ENCODE measurements around the gene CYB561D1.

Gene CYB561D1

DNA sequence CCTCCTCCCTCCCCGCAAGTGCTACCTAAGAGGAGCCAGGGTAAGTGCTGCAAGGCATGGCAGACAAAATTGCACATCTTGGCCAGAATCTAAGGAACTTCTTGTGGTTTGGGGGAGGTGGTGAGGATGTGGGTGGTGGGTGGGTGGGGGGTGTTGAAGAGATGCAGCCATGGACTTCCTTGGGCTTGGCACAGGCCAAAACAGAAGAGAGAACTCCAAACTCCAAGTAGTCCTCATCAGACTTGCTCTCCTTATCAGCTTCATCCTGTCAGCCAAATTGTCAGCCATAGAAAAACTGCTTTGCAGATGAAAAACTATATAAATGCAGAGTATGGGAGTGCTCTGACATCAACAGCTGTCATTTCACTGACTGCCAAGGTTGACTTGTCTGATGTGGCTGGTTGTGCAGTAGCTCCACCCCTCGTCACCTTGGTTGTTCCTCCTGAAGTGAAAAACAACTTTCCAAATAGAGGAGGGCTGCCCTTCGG, 8.5 kb downstream of the CYB561D1 start:
- no peak for DNase-seq

DNA sequence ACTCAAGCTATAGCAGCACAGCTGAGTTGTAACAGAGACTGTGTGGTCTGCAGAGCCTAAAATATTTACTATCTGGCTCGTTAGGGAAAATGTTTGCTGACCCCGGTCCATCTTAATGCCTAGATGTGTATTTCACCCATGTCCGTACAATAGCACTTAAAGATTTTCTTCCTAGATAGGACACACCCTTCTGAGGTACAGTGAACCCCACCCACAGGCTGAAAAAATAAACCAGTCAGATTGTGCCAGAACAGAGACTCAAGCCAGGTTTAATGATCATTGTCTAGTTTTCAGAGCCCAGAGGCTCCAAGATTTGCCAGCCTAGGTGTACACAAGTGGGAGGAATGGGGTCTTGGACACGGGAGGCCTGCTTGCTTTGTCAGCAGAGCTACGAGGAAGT, 10.0 kb downstream of the CYB561D1 start:
- DNase-seq: no peak

DNA sequence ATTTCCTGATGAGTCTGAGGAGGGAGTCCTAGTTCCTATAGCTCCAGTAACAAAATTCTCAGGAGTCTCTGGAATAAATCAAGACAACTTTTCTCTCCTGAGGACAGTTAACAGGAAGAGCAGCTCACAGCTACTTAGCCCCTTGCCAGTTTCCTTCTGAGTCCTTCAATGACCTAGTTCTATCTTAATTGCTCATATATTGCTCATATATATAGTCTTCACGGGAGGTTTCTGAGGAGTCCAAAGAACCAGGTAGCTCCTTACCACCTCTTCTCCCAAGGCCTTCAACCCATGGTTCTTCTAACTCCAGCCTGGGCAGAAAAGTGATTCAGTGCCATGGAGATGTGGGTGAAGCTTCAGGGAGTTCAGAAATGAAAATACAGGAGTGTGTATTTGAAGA, 11.1 kb downstream of the CYB561D1 start:
- no peak for DNase-seq

DNA sequence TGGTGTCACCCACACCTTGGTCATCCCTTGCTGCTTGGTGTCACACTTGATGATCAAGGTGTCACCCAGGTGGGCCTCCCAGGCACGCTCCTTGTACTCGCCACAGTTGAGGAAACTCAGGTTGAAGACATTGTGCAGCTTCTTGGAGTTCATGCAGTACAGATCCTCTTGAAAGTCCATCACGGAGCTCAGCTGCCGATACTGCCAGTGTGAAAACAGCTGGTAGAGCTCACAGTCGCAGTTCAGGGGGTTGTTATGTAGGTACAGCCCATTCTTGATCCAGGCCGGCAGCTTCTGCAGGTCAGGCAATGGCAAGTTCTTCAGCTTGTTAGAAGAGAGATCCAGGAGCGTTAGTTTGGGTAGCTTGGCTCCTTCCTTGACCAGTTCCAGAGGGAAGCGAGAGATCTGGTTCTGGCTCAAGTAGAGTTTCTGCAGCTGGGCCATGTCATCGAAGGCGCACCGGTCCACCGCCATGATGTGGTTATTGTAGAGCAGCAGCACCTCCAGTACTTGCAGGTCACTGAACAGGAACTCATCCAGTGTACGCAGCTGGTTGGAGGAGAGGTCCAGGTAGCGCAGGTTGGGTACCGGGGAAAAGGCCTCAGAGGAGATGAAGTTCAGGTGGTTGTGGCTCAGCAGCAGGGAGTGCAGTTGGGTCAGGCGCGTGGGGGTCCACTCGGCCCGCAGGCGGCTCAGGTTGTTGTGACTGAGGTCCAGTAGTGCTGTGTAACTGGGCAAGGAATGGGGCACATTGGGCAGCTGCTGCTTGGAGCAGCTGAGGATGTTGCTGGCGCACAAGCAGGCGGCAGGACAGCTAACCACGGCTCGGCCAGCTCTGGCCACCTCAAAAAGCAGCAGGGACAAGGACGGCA, 14.3 kb downstream of the CYB561D1 start:
- DNase-seq: no peak

DNA sequence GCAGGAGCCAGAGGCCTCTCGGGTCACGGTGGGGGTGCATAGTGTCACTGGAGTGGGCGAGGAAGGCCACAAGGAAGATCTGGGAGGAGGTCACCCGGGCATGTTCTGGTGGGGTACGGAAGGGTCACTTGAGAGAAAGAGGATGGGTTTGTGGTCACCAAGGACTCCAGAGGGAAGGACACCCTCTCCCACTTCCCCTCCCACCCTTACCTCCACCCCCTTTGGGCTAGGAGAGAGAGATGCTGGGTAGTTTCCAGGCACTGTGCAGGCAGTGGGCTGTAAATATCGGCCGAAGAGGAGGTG, 14.9 kb downstream of the CYB561D1 start:
- no peak for DNase-seq

DNA sequence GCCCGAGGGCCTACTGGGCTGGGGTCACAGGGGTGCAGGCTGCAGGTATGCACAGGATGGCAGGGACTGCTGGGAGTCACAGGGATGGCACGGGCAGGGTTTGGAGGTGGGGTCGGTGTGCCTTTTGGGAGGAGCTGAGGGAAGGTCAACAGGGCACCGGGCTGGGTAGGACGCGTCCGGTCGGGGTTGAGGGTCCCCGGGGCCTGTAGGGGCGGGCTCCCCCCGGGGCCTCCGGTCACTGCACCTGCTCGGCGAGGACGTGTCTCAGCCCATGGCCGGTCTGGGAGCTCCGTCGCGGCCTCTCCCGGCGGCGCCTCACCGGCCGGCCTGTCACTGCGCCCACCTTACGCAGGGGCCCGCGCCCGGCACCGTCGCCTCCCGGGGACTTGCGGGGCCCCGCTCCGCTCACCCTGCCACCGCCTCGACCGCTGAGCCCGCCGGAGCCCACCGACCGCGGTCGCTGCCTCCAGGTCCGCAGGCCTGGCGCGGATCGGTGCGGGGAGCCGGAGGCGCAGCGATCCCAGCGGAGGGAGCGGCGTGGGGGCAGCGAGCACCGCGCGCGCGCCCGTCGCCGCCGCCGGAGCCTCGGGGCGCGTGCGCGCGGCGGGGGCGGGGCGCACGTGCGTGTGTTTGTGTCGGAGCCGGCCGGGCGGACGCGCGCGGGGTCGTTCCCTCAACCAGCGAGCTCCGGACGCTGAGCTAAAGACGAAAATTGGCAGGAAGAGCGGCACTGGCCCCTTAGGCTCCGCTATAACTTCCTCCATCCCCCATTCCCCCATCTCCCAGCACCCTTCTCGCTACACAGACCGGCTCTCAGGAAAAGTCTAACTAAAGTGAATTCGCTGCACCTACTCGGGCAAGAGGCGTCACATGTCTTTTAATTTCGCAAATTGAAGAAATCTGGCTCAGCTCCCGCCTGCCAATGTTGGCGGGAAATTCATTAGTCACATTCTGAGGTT, 15.6 kb downstream of the CYB561D1 start, which contains the start of gene AMIGO1:
TSS of gene AMIGO1 (minus strand) at position 552 of the 959 bp plus-strand sequence. CDS start 815 bp downstream, outside the sequence.
- DNase-seq: peak; percentile 43

DNA sequence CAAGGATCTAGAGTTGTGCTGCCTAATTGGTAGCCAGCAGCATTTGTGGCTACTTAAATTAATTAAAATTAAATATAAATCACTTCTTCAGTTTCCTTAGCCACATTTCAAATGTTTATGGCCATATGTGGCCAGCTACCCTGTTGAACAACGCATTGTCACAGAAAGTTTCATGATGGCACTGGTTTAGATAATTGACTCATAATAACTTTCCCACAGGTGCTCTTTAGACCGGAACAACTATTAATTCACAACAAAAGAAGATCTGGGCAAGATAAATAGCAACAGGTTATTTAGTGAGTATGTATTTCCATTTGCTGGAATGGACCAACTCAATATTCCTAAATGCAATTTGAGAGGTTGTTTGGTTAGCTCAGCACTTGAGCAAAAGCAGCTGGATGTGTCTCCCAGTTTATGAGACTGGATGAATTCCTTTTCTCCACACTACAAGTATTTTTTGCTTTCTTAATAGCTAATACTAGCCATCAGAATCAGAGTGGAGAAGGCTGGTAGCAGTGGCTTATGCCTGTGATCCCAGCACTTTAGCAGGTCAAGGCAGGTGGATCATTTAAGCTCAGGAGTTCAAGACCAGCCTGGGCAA, 19.3 kb downstream of the CYB561D1 start:
- no peak for DNase-seq

DNA sequence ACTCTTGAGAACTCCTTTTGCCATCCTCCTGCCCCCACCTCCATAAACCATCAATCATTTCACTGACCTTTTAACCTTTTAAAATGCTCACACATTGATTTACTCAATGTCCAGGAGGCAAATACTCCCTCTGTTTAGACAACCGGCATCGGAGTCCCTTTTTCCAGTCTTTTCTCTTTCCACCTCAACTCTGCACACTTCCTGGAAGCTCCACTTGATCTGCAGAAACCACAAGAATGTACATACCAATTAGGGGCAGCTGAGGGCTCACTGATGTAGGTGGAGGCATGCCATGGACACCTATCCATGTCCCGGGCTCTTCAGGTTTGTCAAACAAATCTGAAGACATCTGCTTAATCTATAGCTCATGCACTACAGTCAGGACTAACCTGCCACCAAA, 21.0 kb downstream of the CYB561D1 start:
- no peak for DNase-seq

DNA sequence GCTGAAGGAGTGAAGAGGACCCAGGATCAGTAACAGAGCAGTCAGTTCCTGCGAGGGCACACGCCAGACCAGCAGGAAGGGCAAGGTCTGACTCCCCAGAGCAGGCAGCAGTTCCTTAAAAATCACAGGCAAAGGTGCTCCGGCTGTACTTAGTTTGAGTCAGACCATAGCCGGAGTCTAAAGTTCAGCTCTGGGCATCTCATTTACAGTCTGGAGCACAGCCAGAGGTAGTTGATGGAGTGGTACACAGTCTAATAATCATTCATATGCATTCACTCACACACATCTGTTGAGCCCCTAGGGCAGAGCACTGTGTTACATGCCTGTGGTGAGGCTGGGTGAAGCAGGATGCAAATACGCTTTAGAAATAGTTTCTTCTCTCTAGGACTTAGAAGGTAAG, 23.0 kb downstream of the CYB561D1 start:
- no peak for DNase-seq

DNA sequence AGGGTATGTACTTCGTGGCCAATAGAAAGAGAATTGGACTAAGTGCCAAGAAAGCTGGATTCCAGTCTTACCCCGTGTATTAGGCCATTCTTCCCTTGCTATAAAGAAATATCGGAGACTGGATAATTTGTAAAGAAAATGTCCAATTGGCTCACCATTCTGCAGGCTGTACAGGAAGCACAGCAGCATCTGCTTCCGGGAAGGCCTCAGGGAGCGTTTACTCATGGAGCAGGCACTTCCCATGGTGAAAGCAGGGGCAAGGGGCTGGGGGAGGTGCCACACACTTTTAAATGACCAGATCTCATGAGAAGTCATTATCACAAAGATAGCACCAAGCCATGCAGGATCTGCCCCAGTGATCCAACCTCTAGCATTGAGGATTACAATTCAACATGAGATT, 23.4 kb downstream of the CYB561D1 start:
- no peak for DNase-seq

DNA sequence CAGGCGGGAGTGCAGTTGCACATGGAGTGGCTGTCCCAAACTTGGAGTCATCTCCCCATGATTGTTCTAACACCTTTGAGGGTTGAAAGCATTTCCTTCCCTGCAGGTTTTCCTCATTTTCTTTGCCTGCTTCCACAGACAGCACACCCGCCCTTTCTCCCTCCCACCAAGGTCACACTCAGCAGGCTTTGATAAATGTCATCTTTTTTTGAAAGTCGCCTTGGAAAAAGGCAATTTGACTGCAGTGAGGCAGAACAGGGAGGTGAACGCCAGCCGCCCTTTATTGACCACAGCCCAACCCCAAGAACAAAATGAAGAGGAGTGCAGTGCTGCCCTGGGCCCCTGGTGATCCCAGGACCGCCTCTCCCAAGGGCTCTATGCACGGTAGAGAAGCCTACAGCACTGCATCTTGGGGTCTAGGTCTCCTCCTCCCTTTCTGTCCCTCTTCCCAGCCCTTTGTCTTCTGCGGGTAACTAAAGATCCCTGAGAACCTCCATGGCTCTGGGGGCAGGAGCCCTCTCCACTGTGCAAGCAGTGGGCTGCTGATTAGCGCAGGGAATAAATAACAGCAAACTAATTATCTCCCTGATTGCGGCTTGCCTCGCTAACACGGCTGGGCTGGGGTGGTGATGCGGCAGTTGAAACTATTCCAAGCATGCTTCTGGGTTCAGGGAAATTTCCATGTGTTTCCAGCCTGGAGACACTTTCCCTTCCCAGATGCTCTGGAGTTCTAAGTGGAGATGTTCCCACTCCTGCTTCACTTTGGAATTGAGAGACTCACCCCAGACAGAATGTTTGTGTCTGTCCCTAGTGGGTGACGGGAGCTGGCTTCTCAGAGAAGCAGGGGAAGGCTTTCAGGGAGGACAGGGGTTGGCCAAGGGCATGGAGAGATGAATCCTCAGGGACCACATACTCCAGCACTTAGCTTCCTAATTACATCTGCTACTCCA, 27.4 kb downstream of the CYB561D1 start:
- DNase-seq: no peak

DNA sequence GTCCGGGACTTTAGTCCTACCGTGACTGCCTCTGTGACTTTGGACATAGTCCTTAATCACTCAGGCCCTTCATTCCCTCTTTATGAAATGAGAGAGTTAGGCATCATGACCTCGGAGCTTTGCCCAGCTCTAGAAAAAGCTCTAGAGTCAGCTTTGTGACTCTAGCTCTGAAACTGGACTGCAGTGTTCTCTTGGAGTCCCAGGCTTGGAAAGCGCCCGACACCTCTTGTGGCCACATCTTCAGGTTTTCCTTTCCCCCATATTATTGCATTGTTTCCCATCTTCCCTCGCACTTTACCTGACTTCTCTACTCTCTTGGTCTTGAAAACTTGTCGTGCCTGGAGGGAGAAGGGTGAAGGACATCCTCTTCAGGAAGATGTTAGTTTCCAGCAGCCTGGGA, 28.1 kb downstream of the CYB561D1 start:
- no peak for DNase-seq

DNA sequence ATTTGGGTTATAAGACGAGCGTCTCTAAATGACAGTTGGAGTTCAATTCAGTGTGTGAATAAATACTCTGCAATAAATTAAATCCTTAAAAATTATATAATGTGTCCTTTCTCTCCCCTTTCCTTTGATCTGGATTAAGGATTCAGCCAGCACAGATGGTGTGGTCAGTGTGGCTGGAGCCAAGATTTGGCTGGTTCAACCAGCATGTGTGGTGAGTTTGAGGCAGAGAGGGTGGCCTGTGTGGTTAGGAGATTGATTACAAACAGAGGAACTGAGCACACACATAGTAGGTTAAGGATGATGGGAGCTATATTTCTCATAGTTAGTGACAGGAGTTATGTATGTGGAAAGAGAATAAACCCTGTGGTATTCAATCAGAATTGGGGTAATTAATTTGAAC, 29.8 kb downstream of the CYB561D1 start:
- no peak for DNase-seq

DNA sequence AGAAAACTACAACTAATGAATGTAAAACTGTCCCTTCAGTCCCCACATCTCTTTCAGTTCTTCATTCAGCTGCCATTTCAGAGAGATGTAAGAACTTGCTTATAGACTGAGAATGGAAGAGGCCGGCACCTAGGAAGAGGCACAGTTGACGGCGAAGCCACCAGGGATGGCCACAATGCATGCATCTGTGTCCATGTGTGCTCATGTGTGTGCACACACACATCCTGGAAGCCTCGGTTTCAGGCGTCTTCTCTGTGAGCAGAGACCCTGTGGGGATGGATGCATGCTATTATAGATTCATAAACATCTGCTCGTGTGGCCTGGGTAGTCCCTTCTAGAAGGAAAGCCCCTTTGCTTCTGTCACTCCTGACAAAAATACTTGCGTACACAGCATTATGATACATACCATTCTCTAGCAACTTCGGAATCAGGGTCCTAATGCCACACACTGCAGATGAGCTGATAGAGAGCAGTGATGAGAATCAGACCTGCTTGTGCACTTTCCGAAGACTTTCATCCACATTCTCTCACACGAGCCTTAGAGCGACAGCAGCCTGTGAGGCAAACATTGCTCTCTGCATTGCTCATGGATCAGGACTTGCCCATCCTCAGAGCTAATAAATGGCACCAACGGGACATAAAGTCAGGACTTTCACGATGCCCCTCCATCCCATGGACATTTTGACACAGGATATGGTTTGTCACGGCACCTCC, 33.4 kb downstream of the CYB561D1 start:
- DNase-seq: no peak

DNA sequence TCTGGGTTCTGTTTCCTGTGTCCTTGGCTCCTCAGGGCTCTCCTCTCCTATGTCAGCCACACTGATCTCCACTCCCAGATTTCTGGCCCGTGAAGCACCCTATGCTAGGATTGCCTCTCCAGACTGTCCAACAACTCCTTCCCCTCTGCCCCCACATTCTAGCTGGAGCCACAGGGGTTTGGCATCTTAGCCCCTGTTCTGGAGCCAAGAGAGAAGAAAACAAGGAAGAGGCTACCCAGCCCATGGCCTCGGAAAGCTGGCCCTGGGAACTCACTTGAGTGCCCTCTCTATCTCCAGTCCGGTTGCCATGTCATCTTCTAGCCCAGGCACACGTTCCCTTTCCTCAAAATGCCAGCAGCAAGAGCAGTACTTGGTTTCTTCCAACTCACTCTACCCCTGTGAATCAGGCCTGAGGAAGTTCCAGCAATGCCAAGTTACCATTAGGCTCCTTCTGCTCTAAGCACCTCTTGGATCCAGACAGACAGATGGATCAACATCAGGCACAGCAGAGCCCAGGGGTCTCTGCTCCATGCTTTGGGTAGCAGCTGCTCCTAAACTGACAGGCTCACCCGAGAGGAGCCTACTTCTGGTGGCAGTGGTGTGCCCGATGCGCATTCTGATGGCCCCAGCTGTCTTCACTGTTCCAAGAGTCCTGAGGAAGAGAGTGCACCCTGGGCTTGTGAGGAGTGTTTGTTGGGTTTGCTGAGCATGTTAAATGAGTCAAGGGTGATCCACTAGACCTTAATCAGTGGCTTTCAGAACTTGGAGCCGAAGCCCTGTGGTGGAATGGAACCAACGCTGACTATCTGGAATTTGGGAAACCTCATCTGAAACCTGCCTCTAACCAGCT, 34.2 kb downstream of the CYB561D1 start:
- no peak for DNase-seq

DNA sequence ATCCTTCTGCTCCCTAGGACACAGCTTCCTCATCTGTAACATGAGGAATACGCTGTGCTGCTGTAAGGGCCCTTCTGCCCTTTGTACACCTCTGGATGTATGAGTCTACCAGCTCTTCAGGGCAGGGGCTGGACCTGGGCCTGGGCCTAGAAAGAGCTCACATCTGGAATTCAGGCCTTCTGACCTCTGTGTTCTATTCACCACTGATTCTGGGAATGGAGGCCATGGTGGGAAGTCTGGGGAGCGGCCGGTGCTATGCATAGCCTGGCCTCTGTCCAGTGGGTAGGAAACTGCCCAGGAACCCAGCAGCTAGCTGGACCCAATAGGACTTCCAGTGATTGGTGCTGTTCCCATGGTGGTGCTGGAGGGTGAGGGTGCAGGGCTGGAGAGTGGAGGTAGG, 34.8 kb downstream of the CYB561D1 start:
- DNase-seq: no peak

DNA sequence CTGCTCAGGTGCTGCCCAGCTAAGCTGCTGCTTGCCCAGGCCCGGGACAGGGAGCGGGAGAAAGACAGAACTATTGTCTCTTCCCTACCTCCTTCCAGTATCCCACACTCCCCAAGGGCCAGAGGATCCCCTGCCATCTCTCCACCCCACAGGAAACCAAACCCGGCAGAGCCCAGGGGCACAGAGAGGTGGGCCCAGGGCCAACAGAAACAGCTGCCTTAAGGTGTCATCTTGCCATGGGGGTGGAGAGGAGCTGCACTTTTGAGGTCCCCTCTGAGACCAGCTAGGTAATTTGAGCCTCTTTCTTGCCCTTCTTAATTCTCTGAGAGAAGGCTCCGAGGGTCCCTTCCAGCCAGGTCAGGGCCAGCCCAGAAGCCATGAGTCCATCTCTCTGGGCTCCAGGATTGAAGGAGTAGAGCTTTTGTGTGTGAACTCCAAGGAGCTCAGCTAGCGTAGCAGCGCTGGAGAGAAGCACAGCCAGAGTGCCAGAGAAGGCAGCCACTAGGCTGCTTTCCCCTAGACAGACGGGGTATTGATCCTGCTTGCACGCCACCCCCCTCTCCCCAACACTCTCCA, 36.1 kb downstream of the CYB561D1 start:
- no peak for DNase-seq

DNA sequence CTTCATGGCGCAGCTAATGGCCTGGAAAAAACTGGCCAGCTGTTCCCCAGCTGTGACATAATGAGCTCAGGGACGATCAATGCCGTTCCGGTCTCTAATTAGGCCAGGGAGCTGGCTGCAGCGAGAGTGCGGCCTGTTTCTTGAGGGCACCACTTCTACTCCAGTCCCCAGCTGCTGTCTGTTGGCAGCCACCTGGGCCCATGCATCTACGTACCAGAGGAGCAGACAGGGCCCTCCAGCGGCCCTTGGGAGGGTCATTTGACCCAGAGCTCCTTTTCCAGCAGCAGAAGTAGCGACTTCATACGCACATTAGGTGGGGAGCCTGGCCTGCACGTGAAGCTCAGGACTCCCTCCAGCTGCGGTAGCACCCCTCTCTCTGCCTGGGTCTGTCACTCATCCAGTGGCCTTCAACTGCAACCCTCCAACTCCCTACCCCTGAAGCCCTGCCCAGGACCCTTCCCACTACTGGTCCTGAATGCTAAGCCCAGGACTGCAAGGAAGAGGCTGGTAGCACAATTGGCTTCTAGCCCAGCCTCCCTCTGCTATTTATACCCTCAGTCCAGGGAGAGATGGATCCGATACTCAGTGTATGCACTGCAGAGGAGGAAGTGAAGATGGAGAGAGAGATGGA, 36.7 kb downstream of the CYB561D1 start:
- no peak for DNase-seq

DNA sequence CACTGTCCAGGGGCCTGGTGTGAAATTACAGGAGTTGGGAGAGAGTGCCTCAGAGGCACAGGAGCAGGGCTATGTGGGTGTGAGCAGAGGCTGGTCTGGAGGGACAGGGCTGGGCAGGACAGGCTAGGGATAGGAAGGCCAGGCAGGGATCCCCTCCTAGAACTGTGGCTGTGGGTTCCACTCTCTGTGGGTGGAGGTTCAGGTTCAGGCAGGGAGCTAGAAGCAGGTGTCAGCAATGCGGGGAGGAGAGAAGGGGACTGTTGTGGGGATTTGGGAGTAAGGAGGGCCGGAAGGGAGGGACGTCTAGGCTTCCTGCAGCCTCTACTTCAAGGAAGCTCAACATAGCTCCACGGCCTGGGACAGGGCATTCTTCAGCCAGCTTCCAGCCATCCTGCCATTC, 37.5 kb downstream of the CYB561D1 start:
- DNase-seq: no peak

Measured in activated gamma-delta T cell (primary cell).